Neural progenitor cell (in vitro differentiated cells): ENCODE measurements around the gene FADS6. TPM values are rescaled to one million over a fixed set of nuclear protein-coding genes. Genes with fewer than 3 reads are reported as not detected.

Experiments used
- DNase-seq: peaks from one replicate; pipeline ENCODE4 v3.0.0-alpha.2; 2016; ENCODE audit warnings: low spot score
- H2AFZ ChIP-seq: fragments of 200-600 bp; sonication (generic); replicated peaks from 2 replicates; pipeline ENCODE4 v1.6.1; 2016; ENCODE audit warnings: antibody characterized with exemption
- H3F3A ChIP-seq: fragments of 200-600 bp; sonication (generic); 2 replicates; pipeline ENCODE4 v1.6.1; 2016; ENCODE audit warnings: antibody characterized with exemption, low read depth
- H3K27ac ChIP-seq: fragments of 200-600 bp; sonication (generic); 2 replicates; pipeline ENCODE4 v1.5.1; 2016; ENCODE audit warnings: mild to moderate bottlenecking
- H3K27me3 ChIP-seq: fragments of 200-600 bp; sonication (generic); 2 replicates; pipeline ENCODE4 v1.6.1; 2016; ENCODE audit warnings: mild to moderate bottlenecking, moderate library complexity
- H3K36me3 ChIP-seq: fragments of 200-600 bp; sonication (generic); 2 replicates; pipeline ENCODE4 v1.5.1; 2016
- H3K4me1 ChIP-seq: fragments of 200-600 bp; sonication (generic); 2 replicates; pipeline ENCODE4 v1.6.1; 2016; ENCODE audit warnings: mixed run types
- H3K4me2 ChIP-seq: fragments of 200-600 bp; sonication (generic); 2 replicates; pipeline ENCODE4 v1.6.1; 2016
- H3K4me3 ChIP-seq: fragments of 200-600 bp; sonication (generic); 2 replicates; pipeline ENCODE4 v1.5.1; 2016
- H3K79me2 ChIP-seq: fragments of 200-600 bp; sonication (generic); 2 replicates; pipeline ENCODE4 v1.6.1; 2016; ENCODE audit warnings: low read depth
- H3K9ac ChIP-seq: fragments of 200-600 bp; sonication (generic); 2 replicates; pipeline ENCODE4 v1.6.1; 2016
- H3K9me3 ChIP-seq: fragments of 200-600 bp; sonication (generic); 2 replicates; pipeline ENCODE4 v1.5.1; 2016; ENCODE audit warnings: low read depth
- H4K20me1 ChIP-seq: fragments of 200-600 bp; sonication (generic); 2 replicates; pipeline ENCODE4 v1.6.1; 2016; ENCODE audit warnings: low read depth
- H3K27ac Mint-ChIP-seq: 3 replicates; pipeline ENCODE4 v1.8.0; 2021; ENCODE audit warnings: mixed read lengths
- H3K27me3 Mint-ChIP-seq: 2 replicates; pipeline ENCODE4 v1.8.0; 2022; ENCODE audit warnings: low read depth, mild to moderate bottlenecking, inconsistent platforms, moderate library complexity, mixed read lengths; ENCODE audit not compliant: insufficient read depth
- H3K36me3 Mint-ChIP-seq: 3 replicates; pipeline ENCODE4 v1.8.0; 2021; ENCODE audit warnings: mixed read lengths
- H3K4me1 Mint-ChIP-seq: 3 replicates; pipeline ENCODE4 v1.8.0; 2021; ENCODE audit warnings: mixed read lengths
- H3K4me3 Mint-ChIP-seq: 3 replicates; pipeline ENCODE4 v1.8.0; 2021; ENCODE audit warnings: mild to moderate bottlenecking, moderate library complexity, mixed read lengths
- H3K9me3 Mint-ChIP-seq: 3 replicates; pipeline ENCODE4 v1.8.0; 2020; ENCODE audit warnings: mixed read lengths
- CTCF ChIP-seq: fragments of 200-600 bp; sonication (generic); IDR thresholded peaks from 2 replicates; pipeline ENCODE4 v1.5.1; 2017; ENCODE audit warnings: antibody characterized with exemption, mild to moderate bottlenecking
- EZH2 ChIP-seq: fragments of 200-600 bp; sonication (generic); IDR thresholded peaks from 2 replicates; pipeline ENCODE4 v1.6.1; 2017; ENCODE audit warnings: antibody characterized with exemption, mild to moderate bottlenecking, moderate library complexity
- EZH2phosphoT487 ChIP-seq: fragments of 200-600 bp; sonication (generic); IDR thresholded peaks from 2 replicates; pipeline ENCODE4 v1.6.1; 2017; ENCODE audit warnings: antibody characterized with exemption
- total RNA-seq: library from RNA; depleted of rRNA; stranded (reverse); fragments of >200 nt; gene quantifications from 2 replicates; pipeline ENCODE4 v1.2.3, GENCODE V29; 2015; ENCODE audit warnings: low replicate concordance

The FADS6 gene
- total RNA-seq, 1 donor from 2014 or later: 0.36 TPM

- Histone ChIP-seq H3K9me3 (no peaks in the 10 kb centered on the region), H3K4me2 (peak overlapping the region; percentile 88), H3F3A (peaks cover 10% of the 10 kb centered on the region), H3K9ac (no peak overlapping the region), H3K4me3 (no peak overlapping the region), H3K27me3 (peaks cover 87% of the 10 kb centered on the region), H3K79me2 (no peaks in the 10 kb centered on the region), H3K4me1 (peaks cover 10% of the 10 kb centered on the region), H3K36me3 (no peaks in the 10 kb centered on the region), H2AFZ (no peak overlapping the region), H4K20me1 (peaks cover 39% of the 10 kb centered on the region), H3K27ac (no peak overlapping the region)
- DNase-seq: no peak
- peaks cover 3% of the 10 kb centered on the region for H3K4me1 Mint-ChIP-seq
- no peaks in the 10 kb centered on the region for H3K9me3 Mint-ChIP-seq
- H3K27ac Mint-ChIP-seq: no peak overlapping the region
- peaks cover 55% of the 10 kb centered on the region for H3K27me3 Mint-ChIP-seq
- peak overlapping the region; percentile 78 for H3K4me3 Mint-ChIP-seq
- no peaks in the 10 kb centered on the region for H3K36me3 Mint-ChIP-seq
- TF ChIP-seq CTCF (no peak), EZH2phosphoT487 (no peak), EZH2 (no peak)
These were observed 34.6 kb downstream of the FADS6 start for GRCh38 chr17:74858672-74859458.

GRCh38 chr17:74857191-74857590 is 36.2 kb downstream of the FADS6 start:
- Mint-ChIP-seq H3K4me1 (peaks cover 13% of the 10 kb centered on the region), H3K27ac (no peak overlapping the region), H3K36me3 (no peaks in the 10 kb centered on the region), H3K4me3 (no peak overlapping the region), H3K9me3 (no peaks in the 10 kb centered on the region), H3K27me3 (peaks cover 59% of the 10 kb centered on the region)
- no peak overlapping the region for H3K4me2 ChIP-seq
- no peaks in the 10 kb centered on the region for H3K9me3 ChIP-seq
- TF ChIP-seq EZH2phosphoT487 (no peak), EZH2 (no peak), CTCF (no peak)
- H3K36me3 ChIP-seq: no peaks in the 10 kb centered on the region
- peaks cover 9% of the 10 kb centered on the region for H3F3A ChIP-seq
- peaks cover 17% of the 10 kb centered on the region for H3K4me1 ChIP-seq
- no peak overlapping the region for H3K27ac ChIP-seq
- H3K27me3 ChIP-seq: peaks cover 99% of the 10 kb centered on the region
- no peaks in the 10 kb centered on the region for H3K79me2 ChIP-seq
- H4K20me1 ChIP-seq: peaks cover 31% of the 10 kb centered on the region
- no peak overlapping the region for H2AFZ ChIP-seq
- no peak overlapping the region for H3K9ac ChIP-seq
- DNase-seq: no peak
- H3K4me3 ChIP-seq: no peak overlapping the region

GRCh38 chr17:74856112-74856511 is 37.3 kb downstream of the FADS6 start:
- Mint-ChIP-seq H3K4me3 (no peak overlapping the region), H3K4me1 (peaks cover 13% of the 10 kb centered on the region), H3K27ac (no peak overlapping the region), H3K36me3 (no peaks in the 10 kb centered on the region), H3K27me3 (peaks cover 58% of the 10 kb centered on the region), H3K9me3 (no peaks in the 10 kb centered on the region)
- H3K27me3 ChIP-seq: peaks cover 99% of the 10 kb centered on the region
- no peak overlapping the region for H2AFZ ChIP-seq
- H3K4me1 ChIP-seq: peaks cover 11% of the 10 kb centered on the region
- no peak overlapping the region for H3K4me2 ChIP-seq
- peaks cover 30% of the 10 kb centered on the region for H4K20me1 ChIP-seq
- no peak for DNase-seq
- no peak overlapping the region for H3K4me3 ChIP-seq
- no peak for TF ChIP-seq EZH2phosphoT487
- TF ChIP-seq CTCF: no peak
- no peak for TF ChIP-seq EZH2
- H3K79me2 ChIP-seq: no peaks in the 10 kb centered on the region
- H3F3A ChIP-seq: peaks cover 4% of the 10 kb centered on the region
- no peaks in the 10 kb centered on the region for H3K9me3 ChIP-seq
- no peak overlapping the region for H3K9ac ChIP-seq
- no peak overlapping the region for H3K27ac ChIP-seq
- no peaks in the 10 kb centered on the region for H3K36me3 ChIP-seq
